Posterior vena cava (tissue), 2 donors: ENCODE results near the gene TP63. TPM values are rescaled to one million over a fixed set of nuclear protein-coding genes. Genes with fewer than 3 reads are reported as not detected.

Experiments
- DNase-seq: peaks from one replicate; pipeline ENCODE4 v3.0.0-alpha.2; 2020; ENCODE audit warnings: low spot score
- intact Hi-C, 2 donors: fragments of 100-400 bp; cut with DNase I; formaldehyde crosslinking; loops; one replicate each; pipeline versions ENCODE4 v1.14.1 to v1.14.2; 2022 to 2023
- total RNA-seq, 2 donors: library from RNA; stranded (reverse); fragmentation: NEBNext Ultra II Directional; extraction: Animal tissue kit (Norgen Biotek cat#: 25700); gene quantifications; one replicate each; pipeline ENCODE4 v1.2.1, GENCODE V29; 2021
- donor health status: DM: yes; HTN: yes; CAD: no.
- donor health status: DM: yes; HTN: yes; CAD: no.

TP63 gene
- total RNA-seq, 2 donors from 2014 or later = 0.19 to 0.46 TPM

- intact Hi-C loops = no loop called here
- no peak for DNase-seq
Observed at GRCh38 chr3:189833996-189834395, 202.8 kb downstream of the TP63 start.

DNA sequence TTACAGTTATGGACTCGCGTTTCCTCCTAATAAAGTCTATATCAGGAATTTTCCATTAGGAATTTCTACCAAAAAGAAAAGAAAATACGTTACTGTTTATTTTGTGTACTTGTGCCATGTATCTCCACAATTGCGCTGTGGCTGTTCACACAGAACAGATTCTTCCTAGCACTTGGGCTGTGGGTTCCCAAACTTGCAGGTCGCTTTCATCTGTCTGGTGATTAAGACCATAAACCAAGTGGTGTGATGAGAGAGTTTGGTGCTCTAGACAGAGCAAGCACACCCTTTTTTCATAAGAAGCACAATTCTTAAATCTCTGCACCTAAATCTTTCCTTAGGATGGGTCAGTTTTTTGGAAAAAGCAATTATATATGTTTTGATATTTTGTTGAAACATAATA lies 203.3 kb downstream of the TP63 start:
- intact Hi-C loops = no loop called here

DNA sequence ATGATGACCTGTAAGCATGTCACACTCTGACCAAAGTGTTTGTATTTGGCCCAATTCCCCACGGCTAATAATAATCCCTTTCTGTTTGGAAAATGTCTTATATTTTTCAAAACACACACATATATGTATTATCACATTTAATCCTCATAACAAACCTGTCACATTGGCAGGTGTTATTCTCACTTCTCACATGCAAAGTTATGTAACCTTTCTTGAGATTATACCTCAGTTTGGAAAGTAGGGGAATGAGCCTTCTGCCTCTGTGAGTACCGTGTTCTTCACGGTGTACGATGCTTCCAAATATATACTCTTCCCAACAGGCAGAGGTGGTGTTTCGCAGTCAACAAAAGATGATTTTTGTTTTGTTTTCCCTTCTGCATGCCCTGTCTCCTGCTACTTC lies 205.6 kb downstream of the TP63 start:
- no peak for DNase-seq
- intact Hi-C loops = no loop called here

More for the DNA sequence above, 203.3 kb downstream of the TP63 start:
- no peak for DNase-seq

DNA sequence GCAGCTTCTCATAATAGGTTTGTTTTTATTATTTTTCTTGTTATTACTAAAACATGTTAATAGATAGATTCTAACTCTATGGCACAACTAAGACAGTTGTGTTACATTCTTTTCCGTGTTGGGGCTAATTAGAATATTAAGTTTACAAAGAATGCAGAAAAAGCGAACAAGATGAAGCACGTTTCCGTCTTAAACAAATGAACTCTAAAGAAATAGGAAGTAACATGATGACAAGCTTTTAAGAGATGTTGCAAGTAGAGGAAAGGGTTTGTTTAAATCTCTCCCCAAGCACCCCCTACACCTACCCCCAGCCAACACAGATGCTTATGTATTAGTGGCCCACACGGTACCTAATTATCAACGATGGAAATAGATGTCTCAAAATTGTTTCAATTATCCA lies 207.1 kb downstream of the TP63 start:
- DNase-seq = no peak
- intact Hi-C loops = no loop called here

GRCh38 chr3:189839576-189839975 lies 208.4 kb downstream of the TP63 start:
- intact Hi-C loops = no loop called here
- DNase-seq = no peak

DNA sequence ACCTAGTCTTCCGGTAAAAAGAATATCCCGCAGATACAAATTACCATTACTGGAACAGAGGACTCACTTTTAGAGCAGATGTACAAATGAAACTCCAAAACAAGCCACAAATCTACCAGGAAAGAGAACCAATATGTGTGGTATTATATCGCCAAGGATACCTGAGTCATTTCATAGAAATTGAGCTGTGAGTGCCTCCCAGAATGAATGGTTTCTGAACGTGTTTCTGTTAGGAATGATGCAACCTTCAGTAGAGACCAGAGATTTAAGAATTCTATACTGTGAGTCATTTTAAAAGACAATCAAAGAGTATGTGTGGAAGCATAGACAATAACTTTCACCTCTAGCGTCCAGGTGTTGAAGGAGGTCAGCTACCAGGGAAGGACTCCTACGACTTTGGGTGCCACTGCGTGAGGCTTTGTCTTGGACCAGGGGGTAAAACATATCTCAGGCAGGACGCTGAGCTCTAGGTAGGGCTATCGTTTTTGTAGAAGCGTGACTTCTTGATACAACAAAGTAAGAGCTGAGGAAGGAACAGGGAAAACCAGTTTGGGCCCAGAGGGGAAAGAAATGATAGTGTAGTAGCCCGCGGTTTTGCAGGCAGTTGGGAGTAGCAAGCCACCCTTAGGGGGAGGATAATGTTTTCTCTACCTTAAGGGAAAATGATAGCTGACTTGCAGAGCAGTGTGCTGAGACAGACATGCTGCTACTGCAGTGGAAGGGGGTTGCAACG lies 210.4 kb downstream of the TP63 start:
- no peak for DNase-seq
- intact Hi-C loops = no loop called here

DNA sequence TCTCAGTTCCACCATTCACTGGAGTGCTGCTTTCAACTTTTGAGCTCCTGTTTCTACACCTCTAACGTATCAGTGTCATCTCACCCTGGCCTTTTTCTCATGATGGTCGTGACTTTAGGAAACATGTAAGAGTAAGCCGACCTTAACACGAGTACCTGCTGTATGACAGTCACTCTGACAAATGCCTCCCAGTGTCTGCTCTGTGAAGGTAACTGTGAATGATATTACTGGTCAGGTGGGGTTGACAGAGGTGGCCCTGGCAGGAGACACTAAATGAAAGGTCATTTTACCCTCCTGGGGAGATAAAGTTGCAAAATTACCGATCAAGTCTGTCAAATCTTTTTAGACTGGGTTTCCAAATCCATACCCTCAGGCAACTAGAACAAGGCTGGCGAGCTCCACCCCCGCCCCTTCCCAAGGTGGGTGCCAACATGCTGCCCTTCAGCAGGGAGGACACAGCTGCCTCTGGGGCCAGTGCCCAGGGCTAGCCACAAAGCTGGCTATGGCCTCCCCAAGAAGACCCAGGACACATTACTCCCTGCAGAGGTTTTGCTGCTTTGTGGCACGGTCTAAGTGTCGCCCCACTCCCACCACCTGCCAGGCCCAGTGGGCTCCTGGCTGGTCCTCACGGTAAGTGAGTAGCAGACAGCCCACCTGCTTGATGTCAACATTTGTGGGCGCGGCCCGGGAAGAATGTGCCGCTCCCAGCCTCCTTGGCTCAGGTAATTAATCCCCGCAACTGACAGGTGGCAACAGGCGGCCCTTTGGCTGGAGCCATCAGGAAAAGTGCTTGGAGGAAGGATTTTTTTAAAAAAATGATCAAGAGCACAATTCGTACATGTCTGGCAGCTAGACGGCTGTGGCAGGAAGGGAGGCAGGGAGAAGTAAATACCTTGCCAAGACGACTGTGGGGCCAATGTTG lies 211.8 kb downstream of the TP63 start:
- intact Hi-C loops = no loop called here
- DNase-seq = peak; percentile 45

GRCh38 chr3:189845069-189845468 lies 213.9 kb downstream of the TP63 start:
- DNase-seq = no peak
- intact Hi-C loops = no loop called here

DNA sequence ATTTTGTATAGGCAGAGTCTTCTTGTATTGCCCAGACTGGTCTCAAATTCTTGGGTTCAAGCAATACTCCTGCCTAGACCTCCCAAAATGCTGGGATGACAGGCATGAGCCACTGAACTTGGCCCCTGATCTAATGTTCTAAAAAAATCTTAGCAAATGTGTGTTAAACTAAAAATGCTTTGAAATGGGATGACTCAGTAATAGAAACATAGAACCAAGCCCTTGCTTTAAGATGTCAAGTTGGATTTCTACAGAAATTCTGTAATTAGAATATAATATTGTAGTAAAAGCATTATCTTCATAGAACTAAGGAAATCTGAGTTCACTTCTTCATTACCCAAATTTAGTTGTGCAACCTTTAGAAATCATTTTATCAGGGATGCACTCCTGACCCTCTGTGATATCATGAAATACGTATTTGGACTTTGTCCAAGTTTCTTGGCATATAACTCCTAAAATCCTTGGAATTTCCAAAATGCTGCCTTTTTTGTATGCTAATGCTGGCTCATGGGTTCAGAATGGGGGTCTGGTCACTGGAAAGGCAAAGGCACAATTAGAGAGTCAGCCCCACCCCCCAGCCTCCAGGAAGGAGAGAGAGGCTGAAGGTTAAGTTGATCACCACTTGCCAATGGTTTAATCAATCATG lies 217.3 kb downstream of the TP63 start:
- intact Hi-C loops = no loop called here
- DNase-seq = no peak

DNA sequence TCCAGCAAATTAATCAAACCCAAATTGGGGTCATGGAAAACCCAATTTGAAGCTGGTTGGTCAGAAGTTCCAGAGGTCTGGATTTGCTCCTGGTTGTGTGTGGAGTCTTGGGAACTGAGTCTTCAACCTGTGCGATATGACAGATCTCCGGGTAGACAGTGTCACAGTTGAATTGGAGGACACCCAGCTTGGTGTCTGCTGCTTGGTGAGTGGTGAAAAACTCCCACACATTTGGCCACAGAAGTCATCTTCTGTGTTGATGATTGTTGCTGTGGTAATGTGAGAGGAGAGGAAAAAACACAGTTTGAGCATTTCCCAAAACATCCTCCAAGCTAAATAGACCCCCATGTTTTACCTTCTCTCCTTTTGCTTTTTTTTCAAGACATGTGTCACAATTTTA lies 218.1 kb downstream of the TP63 start:
- DNase-seq = no peak
- intact Hi-C loops = no loop called here

DNA sequence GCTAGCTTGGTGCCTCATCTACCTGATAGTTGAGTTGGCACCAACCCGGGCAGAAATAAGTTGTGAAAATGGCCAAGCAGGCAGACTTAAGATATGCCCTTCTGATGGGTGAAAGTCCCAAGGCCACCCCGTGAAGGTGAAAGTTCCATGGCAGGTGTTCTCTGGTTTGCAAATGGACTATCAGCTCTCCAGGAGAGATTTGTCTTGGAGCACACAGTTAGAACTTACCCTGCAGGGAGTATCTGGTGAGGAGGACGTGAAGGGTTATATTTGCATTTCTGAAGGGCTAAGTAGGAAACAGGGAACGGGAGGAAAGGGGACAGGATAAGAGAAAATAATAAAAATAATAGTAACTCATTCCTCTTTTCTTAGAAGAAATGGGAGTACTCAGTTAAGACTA lies 220.5 kb downstream of the TP63 start:
- intact Hi-C loops = no loop called here
- peak; percentile 53 for DNase-seq

DNA sequence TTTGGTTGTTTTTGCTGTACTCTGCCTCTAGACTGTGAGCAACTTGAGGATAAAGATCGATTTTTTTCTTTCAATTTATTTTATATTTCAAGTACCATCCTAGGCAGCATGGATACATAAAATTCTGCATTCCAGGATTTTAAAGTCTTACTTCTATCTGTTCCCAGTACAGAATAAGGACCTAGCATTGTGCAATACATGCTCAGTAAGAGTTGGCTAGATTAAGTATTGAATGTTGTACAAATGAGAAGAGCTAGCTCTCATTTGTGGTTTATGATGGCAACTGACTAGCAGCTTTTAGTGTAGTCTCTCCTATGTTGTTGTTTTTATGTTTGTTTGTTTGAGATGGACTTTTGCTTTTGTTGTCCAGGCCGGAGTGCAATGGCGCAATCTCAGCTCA lies 222.7 kb downstream of the TP63 start:
- intact Hi-C loops = no loop called here
- DNase-seq = no peak

DNA sequence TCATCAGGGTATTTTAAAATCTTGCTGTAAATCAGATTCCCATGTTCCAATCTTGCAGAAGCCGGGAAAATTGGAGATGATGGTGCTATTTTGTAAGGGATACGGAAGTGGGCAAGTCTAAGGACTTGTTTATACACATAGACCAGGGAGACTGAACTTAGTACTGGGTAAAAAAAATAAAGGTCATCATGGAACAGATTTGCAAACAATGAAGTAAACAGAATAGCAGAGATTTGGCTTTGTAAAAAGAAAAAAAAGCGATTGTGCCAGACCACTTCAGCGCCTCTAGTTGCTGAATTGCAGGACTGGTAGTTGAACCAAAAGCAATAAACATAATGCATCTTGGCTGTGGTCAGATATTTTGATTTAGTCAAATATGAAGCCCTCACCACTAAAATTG lies 229.1 kb downstream of the TP63 start:
- no peak for DNase-seq
- intact Hi-C loops = no loop called here

DNA sequence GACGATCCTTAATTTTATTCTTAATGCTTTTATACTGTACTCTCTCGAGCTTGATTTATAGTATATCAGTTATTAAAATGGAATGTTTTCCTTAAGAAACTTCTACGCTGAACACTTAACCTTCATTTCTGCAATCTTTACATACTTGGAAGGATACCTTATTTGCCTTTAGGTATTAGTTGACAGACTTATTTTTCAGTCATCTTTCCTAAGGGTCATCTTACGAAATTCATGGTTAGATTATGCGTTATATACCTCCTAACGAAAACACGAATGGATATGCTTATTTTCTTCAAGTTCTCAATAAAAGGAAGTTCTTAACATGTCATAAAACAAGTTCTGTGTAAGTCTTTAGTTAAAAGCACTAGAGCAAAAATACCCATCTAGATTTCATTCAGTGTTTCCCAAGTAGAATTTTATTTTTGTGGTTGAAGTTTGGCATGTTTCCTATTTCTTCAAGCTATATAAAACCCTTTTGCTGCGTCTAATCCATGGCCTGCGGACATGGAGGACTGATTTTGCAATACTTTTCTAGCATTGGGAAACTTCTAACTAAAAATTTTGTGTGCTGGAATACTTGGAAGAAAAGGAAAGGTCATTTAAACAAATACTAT lies 231.3 kb downstream of the TP63 start:
- intact Hi-C loops = no loop called here

DNA sequence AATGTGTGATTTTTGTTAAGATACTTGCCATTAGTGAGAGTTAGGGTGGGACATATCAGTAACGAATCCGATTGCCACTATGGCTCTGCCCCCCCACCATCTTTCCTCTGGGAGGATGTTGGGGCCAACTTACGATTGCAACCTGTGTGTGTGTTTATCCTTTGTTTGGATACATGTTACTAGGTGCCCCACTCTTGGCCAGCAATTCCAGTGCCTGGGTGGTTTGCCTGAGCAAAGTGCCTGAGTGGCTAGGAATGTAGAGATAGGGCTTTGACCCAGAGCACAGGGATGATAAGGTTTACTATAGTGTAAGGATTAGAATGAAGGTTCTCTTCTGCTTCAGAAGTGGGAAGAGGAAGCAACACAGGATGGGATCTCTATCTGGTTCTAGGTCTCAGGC lies 231.8 kb downstream of the TP63 start:
- DNase-seq = no peak
- intact Hi-C loops = no loop called here

More for the DNA sequence above, 231.3 kb downstream of the TP63 start:
- DNase-seq = no peak

DNA sequence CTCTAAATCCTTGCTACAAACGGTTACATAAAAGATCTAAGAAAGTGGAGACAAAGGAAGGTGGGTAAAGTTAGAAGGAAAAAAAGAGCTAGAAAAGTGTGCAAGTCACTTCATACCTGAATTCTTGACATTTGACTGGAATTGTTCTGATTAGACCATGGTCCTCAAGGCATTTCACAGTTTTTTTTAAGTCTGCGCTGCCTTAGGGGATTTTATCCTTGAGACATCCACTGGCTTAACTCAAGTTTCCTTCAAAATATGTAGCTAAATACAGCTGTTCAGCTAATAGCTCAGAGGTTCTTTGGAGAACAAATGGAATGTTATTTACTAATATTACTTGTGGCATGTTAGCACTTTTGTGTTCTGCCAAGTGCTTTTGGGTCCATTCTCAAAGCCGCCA lies 236.9 kb downstream of the TP63 start:
- intact Hi-C loops = no loop called here
- no peak for DNase-seq

- no peak for DNase-seq
- intact Hi-C loops = no loop called here
Observed at GRCh38 chr3:189869165-189869564, 238.0 kb downstream of the TP63 start.

DNA sequence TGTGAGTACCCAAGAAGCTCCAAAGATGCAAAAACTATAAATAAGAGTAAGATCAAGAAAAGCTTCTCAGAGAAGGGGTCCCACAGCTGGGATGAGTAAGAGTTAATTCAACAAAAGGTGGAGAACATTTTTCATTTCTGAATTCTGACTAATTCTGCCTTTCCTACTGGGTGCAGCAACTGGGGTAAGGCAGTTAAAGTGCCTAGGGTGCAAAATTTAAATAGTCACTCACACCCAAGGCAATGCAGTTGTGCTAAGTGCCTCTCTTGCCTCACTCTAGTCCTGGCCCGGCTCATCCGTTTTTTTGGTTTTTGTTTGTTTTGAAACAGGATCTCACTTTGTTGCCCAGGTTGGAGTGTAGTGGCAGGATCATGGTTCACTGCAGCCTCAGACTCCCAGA lies 240.2 kb downstream of the TP63 start:
- intact Hi-C loops = no loop called here
- DNase-seq = no peak

DNA sequence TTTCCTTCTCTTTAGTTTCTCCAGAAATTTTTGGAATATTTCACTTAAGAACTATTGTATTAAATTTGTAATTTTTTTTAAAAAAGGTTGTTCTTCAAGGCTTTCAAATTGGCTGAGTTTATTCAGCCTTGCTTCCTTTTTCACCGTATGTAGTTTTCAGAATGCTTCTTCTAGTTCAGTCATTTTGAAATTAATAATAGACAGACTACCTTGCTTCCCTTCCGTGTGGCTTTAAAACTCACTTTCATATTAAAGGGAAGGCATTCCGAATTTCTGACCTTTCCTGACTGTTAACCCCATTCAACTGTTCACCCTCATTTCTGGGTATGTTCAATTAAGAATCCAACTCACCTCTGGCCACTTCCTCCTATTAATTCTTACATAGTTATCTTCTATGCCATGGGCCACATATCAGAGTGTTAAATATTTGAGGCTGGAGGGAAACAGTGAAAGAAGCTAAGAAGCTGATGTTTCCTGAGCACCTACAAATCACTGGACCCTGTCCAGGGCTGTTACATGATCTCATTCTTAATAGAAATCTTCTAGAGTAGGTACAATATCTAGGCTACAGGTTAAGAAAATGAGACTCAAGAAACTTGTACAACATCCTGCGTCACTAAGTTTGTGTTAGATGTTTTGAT lies 252.0 kb downstream of the TP63 start:
- no peak for DNase-seq
- intact Hi-C loops = no loop called here
